HEK293 (cell line): ENCODE data around the gene GRK5.

Experiments
- KLF16 ChIP-seq: fragments of 450-650 bp; formaldehyde crosslinking; IDR thresholded peaks from 2 replicates; pipeline ENCODE4 v1.5.1; 2017; ENCODE audit warnings: missing biosample characterization, missing genetic modification characterization
- TCF7L2 ChIP-seq: IDR thresholded peaks from 2 replicates; pipeline ENCODE4 v1.6.1; 2011; ENCODE audit warnings: low read depth, mild to moderate bottlenecking, inconsistent platforms, low read length, moderate library complexity, borderline replicate concordance
- ZNF133 ChIP-seq: fragments of 450-650 bp; formaldehyde crosslinking; IDR thresholded peaks from 2 replicates; pipeline ENCODE4 v1.5.1; 2016; ENCODE audit warnings: missing biosample characterization, missing genetic modification characterization
- ZNF146 ChIP-seq: fragments of 450-650 bp; formaldehyde crosslinking; IDR thresholded peaks from 2 replicates; pipeline ENCODE4 v1.5.1; 2016; ENCODE audit warnings: missing biosample characterization, missing genetic modification characterization
- ZNF155 ChIP-seq: fragments of 450-650 bp; formaldehyde crosslinking; IDR thresholded peaks from 2 replicates; pipeline ENCODE4 v1.5.1; 2016; ENCODE audit warnings: missing biosample characterization, missing genetic modification characterization
- ZNF19 ChIP-seq: fragments of 450-650 bp; formaldehyde crosslinking; IDR thresholded peaks from 2 replicates; pipeline ENCODE4; 2016; ENCODE audit warnings: missing biosample characterization, missing genetic modification characterization, low read depth
- ZNF274 ChIP-seq, 2 experiments: fragments of 200-500 bp in 1 of 2; fragments of 450-650 bp in 1 of 2; sonication (Bioruptor generic) in 1 of 2; formaldehyde crosslinking in 1 of 2; IDR thresholded peaks; 2 replicates each; pipeline versions ENCODE4 v1.5.1 to v1.6.1; 2014 to 2016; ENCODE audit warnings: borderline replicate concordance in 1 of 2, inconsistent platforms in 1 of 2, low read length in 1 of 2, missing biosample characterization in 1 of 2, missing genetic modification characterization in 1 of 2
- ZNF510 ChIP-seq: fragments of 450-650 bp; formaldehyde crosslinking; IDR thresholded peaks from 2 replicates; pipeline ENCODE4 v1.5.1; 2018; ENCODE audit warnings: mild to moderate bottlenecking, missing genetic modification characterization, missing biosample characterization; ENCODE audit not compliant: insufficient replicate concordance
- ZNF555 ChIP-seq: fragments of 450-650 bp; formaldehyde crosslinking; conservative IDR thresholded peaks from 2 replicates; pipeline ENCODE4 v1.5.1; 2017; ENCODE audit warnings: missing biosample characterization, mild to moderate bottlenecking, missing genetic modification characterization, inconsistent platforms
- ZNF558 ChIP-seq: fragments of 450-650 bp; formaldehyde crosslinking; IDR thresholded peaks from 2 replicates; pipeline ENCODE4 v1.5.1; 2016; ENCODE audit warnings: missing biosample characterization, missing genetic modification characterization
- TF ChIP-seq, protein P1 (sequence below): fragments of 450-650 bp; formaldehyde crosslinking; IDR thresholded peaks from 2 replicates; pipeline ENCODE4 v1.5.1; 2016; ENCODE audit warnings: missing biosample characterization, missing genetic modification characterization
- TF ChIP-seq, protein P2 (sequence below): fragments of 450-650 bp; formaldehyde crosslinking; IDR thresholded peaks from 2 replicates; pipeline ENCODE4 v1.5.1; 2017; ENCODE audit warnings: missing biosample characterization, missing genetic modification characterization
- TF ChIP-seq, protein P3 (sequence below): fragments of 450-650 bp; formaldehyde crosslinking; optimal IDR thresholded peaks from 2 replicates; pipeline ENCODE3; 2016; ENCODE audit warnings: missing biosample characterization, mild to moderate bottlenecking, missing genetic modification characterization
- TF ChIP-seq, protein P4 (sequence below): fragments of 450-650 bp; formaldehyde crosslinking; IDR thresholded peaks from 2 replicates; pipeline ENCODE4 v1.5.1; 2016; ENCODE audit warnings: missing biosample characterization, missing genetic modification characterization

DNA sequence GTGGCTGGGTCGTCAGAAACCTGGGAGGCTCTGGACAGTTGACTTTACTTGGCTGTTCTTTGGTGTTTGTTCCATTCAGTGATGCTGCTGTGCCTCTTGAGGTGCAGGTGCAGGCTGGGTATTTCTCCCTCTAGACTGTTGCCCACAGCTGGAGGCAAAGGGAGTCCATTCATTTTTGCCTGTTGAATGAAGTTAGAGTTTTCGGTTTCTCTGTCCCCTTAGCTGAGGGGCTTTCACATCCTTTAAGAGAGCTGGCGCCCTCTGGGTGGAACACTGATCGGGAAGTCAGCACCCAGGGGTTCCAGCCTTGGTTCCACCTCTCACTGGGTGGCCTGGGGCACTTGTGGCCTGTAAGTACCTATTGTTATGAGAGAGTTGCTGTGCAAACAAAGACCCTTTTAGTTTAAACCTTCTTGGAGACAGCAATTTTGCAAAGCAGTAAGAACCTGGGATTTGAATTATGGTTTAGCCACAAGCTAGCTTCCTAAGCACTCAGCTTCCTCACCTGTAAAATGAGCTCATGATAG is 67.2 kb downstream of the GRK5 start:
- TF ChIP-seq ZNF133 (tag by site-specific recombination), result no peak
- no peak for TF ChIP-seq ZNF19 (tag by site-specific recombination)
- no peak for TF ChIP-seq ZNF155
- TF ChIP-seq, protein P1, sequence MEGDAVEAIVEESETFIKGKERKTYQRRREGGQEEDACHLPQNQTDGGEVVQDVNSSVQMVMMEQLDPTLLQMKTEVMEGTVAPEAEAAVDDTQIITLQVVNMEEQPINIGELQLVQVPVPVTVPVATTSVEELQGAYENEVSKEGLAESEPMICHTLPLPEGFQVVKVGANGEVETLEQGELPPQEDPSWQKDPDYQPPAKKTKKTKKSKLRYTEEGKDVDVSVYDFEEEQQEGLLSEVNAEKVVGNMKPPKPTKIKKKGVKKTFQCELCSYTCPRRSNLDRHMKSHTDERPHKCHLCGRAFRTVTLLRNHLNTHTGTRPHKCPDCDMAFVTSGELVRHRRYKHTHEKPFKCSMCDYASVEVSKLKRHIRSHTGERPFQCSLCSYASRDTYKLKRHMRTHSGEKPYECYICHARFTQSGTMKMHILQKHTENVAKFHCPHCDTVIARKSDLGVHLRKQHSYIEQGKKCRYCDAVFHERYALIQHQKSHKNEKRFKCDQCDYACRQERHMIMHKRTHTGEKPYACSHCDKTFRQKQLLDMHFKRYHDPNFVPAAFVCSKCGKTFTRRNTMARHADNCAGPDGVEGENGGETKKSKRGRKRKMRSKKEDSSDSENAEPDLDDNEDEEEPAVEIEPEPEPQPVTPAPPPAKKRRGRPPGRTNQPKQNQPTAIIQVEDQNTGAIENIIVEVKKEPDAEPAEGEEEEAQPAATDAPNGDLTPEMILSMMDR, result no peak
- no peak for TF ChIP-seq TCF7L2
- TF ChIP-seq, protein P2, sequence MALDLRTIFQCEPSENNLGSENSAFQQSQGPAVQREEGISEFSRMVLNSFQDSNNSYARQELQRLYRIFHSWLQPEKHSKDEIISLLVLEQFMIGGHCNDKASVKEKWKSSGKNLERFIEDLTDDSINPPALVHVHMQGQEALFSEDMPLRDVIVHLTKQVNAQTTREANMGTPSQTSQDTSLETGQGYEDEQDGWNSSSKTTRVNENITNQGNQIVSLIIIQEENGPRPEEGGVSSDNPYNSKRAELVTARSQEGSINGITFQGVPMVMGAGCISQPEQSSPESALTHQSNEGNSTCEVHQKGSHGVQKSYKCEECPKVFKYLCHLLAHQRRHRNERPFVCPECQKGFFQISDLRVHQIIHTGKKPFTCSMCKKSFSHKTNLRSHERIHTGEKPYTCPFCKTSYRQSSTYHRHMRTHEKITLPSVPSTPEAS, result no peak
- no peak for TF ChIP-seq ZNF510
- no peak for TF ChIP-seq ZNF146 (tag by site-specific recombination)
- TF ChIP-seq KLF16 (tag by site-specific recombination), result no peak
- TF ChIP-seq, protein P3, sequence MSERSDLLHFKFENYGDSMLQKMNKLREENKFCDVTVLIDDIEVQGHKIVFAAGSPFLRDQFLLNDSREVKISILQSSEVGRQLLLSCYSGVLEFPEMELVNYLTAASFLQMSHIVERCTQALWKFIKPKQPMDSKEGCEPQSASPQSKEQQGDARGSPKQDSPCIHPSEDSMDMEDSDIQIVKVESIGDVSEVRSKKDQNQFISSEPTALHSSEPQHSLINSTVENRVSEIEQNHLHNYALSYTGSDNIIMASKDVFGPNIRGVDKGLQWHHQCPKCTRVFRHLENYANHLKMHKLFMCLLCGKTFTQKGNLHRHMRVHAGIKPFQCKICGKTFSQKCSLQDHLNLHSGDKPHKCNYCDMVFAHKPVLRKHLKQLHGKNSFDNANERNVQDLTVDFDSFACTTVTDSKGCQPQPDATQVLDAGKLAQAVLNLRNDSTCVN (tag by site-specific recombination), result no peak
- no peak for TF ChIP-seq ZNF274 (IDR thresholded peaks at IDR 0.05; ENCODE audit: low read length)
- TF ChIP-seq ZNF274 (tag by site-specific recombination; IDR thresholded peaks at IDR 0.05; ENCODE audit: borderline replicate concordance), result no peak
- TF ChIP-seq, protein P4, sequence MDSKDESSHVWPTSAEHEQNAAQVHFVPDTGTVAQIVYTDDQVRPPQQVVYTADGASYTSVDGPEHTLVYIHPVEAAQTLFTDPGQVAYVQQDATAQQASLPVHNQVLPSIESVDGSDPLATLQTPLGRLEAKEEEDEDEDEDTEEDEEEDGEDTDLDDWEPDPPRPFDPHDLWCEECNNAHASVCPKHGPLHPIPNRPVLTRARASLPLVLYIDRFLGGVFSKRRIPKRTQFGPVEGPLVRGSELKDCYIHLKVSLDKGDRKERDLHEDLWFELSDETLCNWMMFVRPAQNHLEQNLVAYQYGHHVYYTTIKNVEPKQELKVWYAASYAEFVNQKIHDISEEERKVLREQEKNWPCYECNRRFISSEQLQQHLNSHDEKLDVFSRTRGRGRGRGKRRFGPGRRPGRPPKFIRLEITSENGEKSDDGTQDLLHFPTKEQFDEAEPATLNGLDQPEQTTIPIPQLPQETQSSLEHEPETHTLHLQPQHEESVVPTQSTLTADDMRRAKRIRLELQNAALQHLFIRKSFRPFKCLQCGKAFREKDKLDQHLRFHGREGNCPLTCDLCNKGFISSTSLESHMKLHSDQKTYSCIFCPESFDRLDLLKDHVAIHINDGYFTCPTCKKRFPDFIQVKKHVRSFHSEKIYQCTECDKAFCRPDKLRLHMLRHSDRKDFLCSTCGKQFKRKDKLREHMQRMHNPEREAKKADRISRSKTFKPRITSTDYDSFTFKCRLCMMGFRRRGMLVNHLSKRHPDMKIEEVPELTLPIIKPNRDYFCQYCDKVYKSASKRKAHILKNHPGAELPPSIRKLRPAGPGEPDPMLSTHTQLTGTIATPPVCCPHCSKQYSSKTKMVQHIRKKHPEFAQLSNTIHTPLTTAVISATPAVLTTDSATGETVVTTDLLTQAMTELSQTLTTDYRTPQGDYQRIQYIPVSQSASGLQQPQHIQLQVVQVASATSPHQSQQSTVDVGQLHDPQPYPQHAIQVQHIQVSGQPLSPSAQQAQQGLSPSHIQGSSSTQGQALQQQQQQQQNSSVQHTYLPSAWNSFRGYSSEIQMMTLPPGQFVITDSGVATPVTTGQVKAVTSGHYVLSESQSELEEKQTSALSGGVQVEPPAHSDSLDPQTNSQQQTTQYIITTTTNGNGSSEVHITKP (tag by site-specific recombination), result no peak
- TF ChIP-seq ZNF555 (tag by site-specific recombination), result no peak
- no peak for TF ChIP-seq ZNF558 (tag by site-specific recombination)
